HAP-1 (cell line): ENCODE measurements around the gene EVI5L.

Experiments used
- DNase-seq, 2 experiments: peaks; one replicate each; pipeline ENCODE4 v3.0.0-alpha.2; 2016 to 2020; ENCODE audit warnings: low spot score in 2 of 2
- H3K27me3 ChIP-seq: fragments of 250-450 bp; sonication (Bioruptor Pico); 2 replicates; pipeline ENCODE4 v1.5.1; 2020; ENCODE audit warnings: low read depth, mild to moderate bottlenecking, moderate library complexity
- H3K36me3 ChIP-seq: fragments of 250-450 bp; sonication (Bioruptor Pico); replicated peaks from 2 replicates; pipeline ENCODE4 v1.5.1; 2020; ENCODE audit warnings: mild to moderate bottlenecking
- H3K4me1 ChIP-seq: fragments of 250-450 bp; sonication (Bioruptor Pico); 2 replicates; pipeline ENCODE4 v1.5.1; 2020; ENCODE audit warnings: mild to moderate bottlenecking
- H3K4me3 ChIP-seq: fragments of 250-450 bp; sonication (Bioruptor Pico); 2 replicates; pipeline ENCODE4 v1.5.1; 2020; ENCODE audit warnings: mild to moderate bottlenecking, moderate library complexity
- H3K9me3 ChIP-seq: fragments of 250-450 bp; sonication (Bioruptor Pico); 2 replicates; pipeline ENCODE4 v1.5.1; 2020; ENCODE audit warnings: mild to moderate bottlenecking, moderate library complexity
- in situ Hi-C: fragments of 300-500 bp; cut with MboI; formaldehyde crosslinking; loops from 3 replicates; pipeline ENCODE4 v1.14.3; 2020; ENCODE audit warnings: low sequenced_read_pairs, inconsistent platforms, mixed read lengths

Gene EVI5L

GRCh38 chr19:7822910-7823515 lies 7.0 kb upstream of the EVI5L start:
- no peaks in the 10 kb centered on the region for H3K4me1 ChIP-seq
- H3K4me3 ChIP-seq: no peak overlapping the region
- DNase-seq: no peak
- 0 out of 2 replicates have a peak, but pooled peaks cover 4% of the 10 kb centered on the region for H3K9me3 ChIP-seq
- H3K27me3 ChIP-seq: 0 out of 2 replicates have a peak, but pooled peaks cover 3% of the 10 kb centered on the region
- in situ Hi-C loops: loop anchor here (25.0 kb wide), 1 partner anchor 711 kb away; no protein-coding TSS in a partner anchor
- H3K36me3 ChIP-seq: no peaks in the 10 kb centered on the region

- DNase-seq: no peak
- H3K27me3 ChIP-seq: 0 out of 2 replicates have a peak, but pooled peaks cover 3% of the 10 kb centered on the region
- in situ Hi-C loops: loop anchor here (25.0 kb wide), 1 partner anchor 711 kb away; no protein-coding TSS in a partner anchor
- H3K9me3 ChIP-seq: 0 out of 2 replicates have a peak, but pooled peaks cover 2% of the 10 kb centered on the region
- H3K4me1 ChIP-seq: peaks cover under 1% of the 10 kb centered on the region; the same call in 1 of the 2 replicates
- no peak overlapping the region for H3K4me3 ChIP-seq
- H3K36me3 ChIP-seq: no peaks in the 10 kb centered on the region
Observed at GRCh38 chr19:7823686-7824301, 6.2 kb upstream of the EVI5L start.

- in situ Hi-C loops: no loop called here
- peak overlapping the region; percentile 37 for H3K4me3 ChIP-seq
- no peak for DNase-seq
- H3K27me3 ChIP-seq: no peaks in the 10 kb centered on the region
- H3K36me3 ChIP-seq: no peaks in the 10 kb centered on the region
- H3K9me3 ChIP-seq: no peaks in the 10 kb centered on the region
- peaks cover 4% of the 10 kb centered on the region; the same call in 1 of the 2 replicates for H3K4me1 ChIP-seq
Observed at GRCh38 chr19:7829166-7829520, 875 bp upstream of the EVI5L start.

- Histone ChIP-seq H3K27me3 (no peaks in the 10 kb centered on the region), H3K4me3 (peak overlapping the region; percentile 40), H3K36me3 (no peaks in the 10 kb centered on the region), H3K4me1 (peaks cover 4% of the 10 kb centered on the region; the same call in 1 of the 2 replicates), H3K9me3 (no peaks in the 10 kb centered on the region)
- in situ Hi-C loops: no loop called here
- DNase-seq: peak in 1 of 2 experiments; percentile 13
Observed at GRCh38 chr19:7830272-7830771, 304 bp downstream of the EVI5L start.

- Histone ChIP-seq H3K9me3 (no peaks in the 10 kb centered on the region), H3K27me3 (no peaks in the 10 kb centered on the region), H3K36me3 (no peaks in the 10 kb centered on the region), H3K4me1 (peaks cover 4% of the 10 kb centered on the region; the same call in 1 of the 2 replicates), H3K4me3 (peak overlapping the region; percentile 40)
- in situ Hi-C loops: no loop called here
- no peak for DNase-seq
Observed at GRCh38 chr19:7830823-7831222, 805 bp downstream of the EVI5L start.

- no peaks in the 10 kb centered on the region; the same call in 1 of the 2 replicates for H3K9me3 ChIP-seq
- DNase-seq: peak; percentile 29 to 70
- no peaks in the 10 kb centered on the region for H3K36me3 ChIP-seq
- no peaks in the 10 kb centered on the region for H3K27me3 ChIP-seq
- peaks cover 4% of the 10 kb centered on the region; the same call in 1 of the 2 replicates for H3K4me1 ChIP-seq
- H3K4me3 ChIP-seq: no peak overlapping the region
- in situ Hi-C loops: no loop called here
Observed at GRCh38 chr19:7831452-7831851, 1.4 kb downstream of the EVI5L start.

- H3K4me1 ChIP-seq: peaks cover 4% of the 10 kb centered on the region; the same call in 1 of the 2 replicates
- in situ Hi-C loops: no loop called here
- DNase-seq: no peak
- no peaks in the 10 kb centered on the region; the same call in 1 of the 2 replicates for H3K9me3 ChIP-seq
- no peaks in the 10 kb centered on the region for H3K27me3 ChIP-seq
- H3K36me3 ChIP-seq: no peaks in the 10 kb centered on the region
- no peak overlapping the region for H3K4me3 ChIP-seq
Observed at GRCh38 chr19:7832009-7832408, 2.0 kb downstream of the EVI5L start.

- Histone ChIP-seq H3K27me3 (no peaks in the 10 kb centered on the region), H3K4me3 (no peak overlapping the region), H3K4me1 (peaks cover 4% of the 10 kb centered on the region; the same call in 1 of the 2 replicates), H3K36me3 (no peaks in the 10 kb centered on the region), H3K9me3 (no peaks in the 10 kb centered on the region; the same call in 1 of the 2 replicates)
- in situ Hi-C loops: no loop called here
- no peak for DNase-seq
Observed at GRCh38 chr19:7832781-7833180, 2.8 kb downstream of the EVI5L start.

GRCh38 chr19:7833225-7834099 lies 3.4 kb downstream of the EVI5L start:
- no peaks in the 10 kb centered on the region for H3K27me3 ChIP-seq
- in situ Hi-C loops: no loop called here
- no peaks in the 10 kb centered on the region; the same call in 1 of the 2 replicates for H3K9me3 ChIP-seq
- no peak for DNase-seq
- H3K36me3 ChIP-seq: no peaks in the 10 kb centered on the region
- no peak overlapping the region for H3K4me3 ChIP-seq
- H3K4me1 ChIP-seq: peaks cover 4% of the 10 kb centered on the region; the same call in 1 of the 2 replicates

- in situ Hi-C loops: no loop called here
- Histone ChIP-seq H3K9me3 (no peaks in the 10 kb centered on the region; the same call in 1 of the 2 replicates), H3K27me3 (no peaks in the 10 kb centered on the region), H3K4me3 (no peak overlapping the region), H3K4me1 (no peaks in the 10 kb centered on the region), H3K36me3 (no peaks in the 10 kb centered on the region)
- no peak for DNase-seq
Observed at GRCh38 chr19:7839476-7839875, 9.5 kb downstream of the EVI5L start.

GRCh38 chr19:7840629-7841028 lies 10.6 kb downstream of the EVI5L start:
- Histone ChIP-seq H3K27me3 (no peaks in the 10 kb centered on the region), H3K36me3 (no peaks in the 10 kb centered on the region), H3K4me1 (no peaks in the 10 kb centered on the region), H3K9me3 (no peaks in the 10 kb centered on the region; the same call in 1 of the 2 replicates), H3K4me3 (no peak overlapping the region)
- DNase-seq: no peak
- in situ Hi-C loops: no loop called here

- no peaks in the 10 kb centered on the region for H3K9me3 ChIP-seq
- H3K27me3 ChIP-seq: no peaks in the 10 kb centered on the region
- H3K36me3 ChIP-seq: no peaks in the 10 kb centered on the region
- H3K4me1 ChIP-seq: no peaks in the 10 kb centered on the region
- no peak for DNase-seq
- H3K4me3 ChIP-seq: no peak overlapping the region
- in situ Hi-C loops: no loop called here
Observed at GRCh38 chr19:7841751-7842660, 12.0 kb downstream of the EVI5L start.
